KG1 (cell line): ENCODE measurements around the gene RPUSD1.
"Not testable (repeated sequence)": the region's sequence is repeated elsewhere in the genome, so short reads cannot be mapped to it uniquely, and the experiment has no call there.

ENCODE experiments used
- DNase-seq: peaks from one replicate; lab custom pipeline; 2025; lab: John Stamatoyannopoulos, UW

RPUSD1 gene

GRCh38 chr16:747978-748746, 40.0 kb downstream of the RPUSD1 start:
- DNase-seq, result no peak

- DNase-seq, result no peak
Measured at GRCh38 chr16:746637-747036, 41.5 kb downstream of the RPUSD1 start.

GRCh38 chr16:745739-746138, 42.4 kb downstream of the RPUSD1 start:
- DNase-seq, result no peak

GRCh38 chr16:743794-744500, 44.2 kb downstream of the RPUSD1 start:
- no peak for DNase-seq

GRCh38 chr16:742894-743293, 45.3 kb downstream of the RPUSD1 start:
- DNase-seq, result not testable (repeated sequence)

- no peak for DNase-seq
Measured at GRCh38 chr16:741986-742629, 46.1 kb downstream of the RPUSD1 start.

GRCh38 chr16:740764-741505, 47.2 kb downstream of the RPUSD1 start, which contains the start of gene CIAO3:
Gene CIAO3, minus strand, starts transcription at chr16:740997. Its CDS starts 12 bp downstream, at chr16:740985.
- DNase-seq, result peak; percentile 78

- no peak for DNase-seq
Measured at GRCh38 chr16:740459-740763, 47.8 kb downstream of the RPUSD1 start.

- DNase-seq, result no peak
Measured at GRCh38 chr16:739560-740458, 48.4 kb downstream of the RPUSD1 start.

- DNase-seq, result no peak
Measured at GRCh38 chr16:736936-737481, 51.2 kb downstream of the RPUSD1 start.

GRCh38 chr16:735982-736453, 52.2 kb downstream of the RPUSD1 start:
- DNase-seq, result no peak

GRCh38 chr16:734981-735881, 53.0 kb downstream of the RPUSD1 start:
- no peak for DNase-seq
